ENCODE data around the gene ILDR2.

Gene ILDR2

DNA sequence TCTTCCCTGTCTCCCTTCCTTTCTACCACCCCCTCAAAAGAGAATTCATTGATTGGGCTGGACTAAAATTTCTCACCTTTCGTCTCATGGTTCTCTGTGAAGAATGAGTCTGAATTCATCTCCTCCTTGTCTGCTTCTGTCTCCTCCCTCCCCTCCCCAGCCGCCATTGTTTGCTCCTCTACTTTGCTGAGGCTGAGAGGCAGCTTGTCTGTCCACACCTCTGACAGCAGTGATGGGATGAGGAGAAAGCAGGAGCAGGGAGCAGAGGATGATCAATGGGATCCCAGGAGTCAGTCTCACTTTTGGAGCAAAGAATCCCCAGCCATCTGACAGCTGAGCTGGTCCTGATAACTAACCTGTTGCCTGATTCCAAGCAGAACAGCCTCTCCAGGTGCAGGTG, 2.5 kb downstream of the ILDR2 start:
- no peak for ATAC-seq
- no peak for TF ChIP-seq ESRRG (CRISPR knock-in tag; IDR thresholded peaks at IDR 0.05)
- TF ChIP-seq ZNF8 (CRISPR knock-in tag; IDR thresholded peaks at IDR 0.05): no peak
- TF ChIP-seq CREB5 (CRISPR knock-in tag; IDR thresholded peaks at IDR 0.05; ENCODE audit: low read depth): no peak
- no peak for TF ChIP-seq ARNTL (CRISPR knock-in tag; IDR thresholded peaks at IDR 0.05; ENCODE audit: borderline replicate concordance, low read depth)
- TF ChIP-seq BACH2 (CRISPR knock-in tag; IDR thresholded peaks at IDR 0.05; ENCODE audit: borderline replicate concordance): no peak
- TF ChIP-seq GLIS3 (CRISPR knock-in tag; IDR thresholded peaks at IDR 0.05): no peak
- TF ChIP-seq, protein P1, sequence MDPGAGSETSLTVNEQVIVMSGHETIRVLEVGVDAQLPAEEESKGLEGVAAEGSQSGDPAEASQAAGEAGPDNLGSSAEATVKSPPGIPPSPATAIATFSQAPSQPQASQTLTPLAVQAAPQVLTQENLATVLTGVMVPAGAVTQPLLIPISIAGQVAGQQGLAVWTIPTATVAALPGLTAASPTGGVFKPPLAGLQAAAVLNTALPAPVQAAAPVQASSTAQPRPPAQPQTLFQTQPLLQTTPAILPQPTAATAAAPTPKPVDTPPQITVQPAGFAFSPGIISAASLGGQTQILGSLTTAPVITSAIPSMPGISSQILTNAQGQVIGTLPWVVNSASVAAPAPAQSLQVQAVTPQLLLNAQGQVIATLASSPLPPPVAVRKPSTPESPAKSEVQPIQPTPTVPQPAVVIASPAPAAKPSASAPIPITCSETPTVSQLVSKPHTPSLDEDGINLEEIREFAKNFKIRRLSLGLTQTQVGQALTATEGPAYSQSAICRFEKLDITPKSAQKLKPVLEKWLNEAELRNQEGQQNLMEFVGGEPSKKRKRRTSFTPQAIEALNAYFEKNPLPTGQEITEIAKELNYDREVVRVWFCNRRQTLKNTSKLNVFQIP (CRISPR knock-in tag; IDR thresholded peaks at IDR 0.05; ENCODE audit: borderline replicate concordance, low read depth): no peak
- TF ChIP-seq ZC3H10 (CRISPR knock-in tag; IDR thresholded peaks at IDR 0.05): no peak
- no peak for TF ChIP-seq TOX (CRISPR knock-in tag; IDR thresholded peaks at IDR 0.05; ENCODE audit: borderline replicate concordance)
- no peak for TF ChIP-seq TCF4 (CRISPR knock-in tag; IDR thresholded peaks at IDR 0.05; ENCODE audit: borderline replicate concordance)
- TF ChIP-seq ZFP3 (CRISPR knock-in tag; IDR thresholded peaks at IDR 0.05): no peak
- no peak for TF ChIP-seq CSRNP3 (CRISPR knock-in tag; IDR thresholded peaks at IDR 0.05)
- TF ChIP-seq CSDC2 (CRISPR knock-in tag; IDR thresholded peaks at IDR 0.05): no peak
- no peak for TF ChIP-seq RARB (CRISPR knock-in tag; IDR thresholded peaks at IDR 0.05)
- no peak for TF ChIP-seq ZNF565 (CRISPR knock-in tag; conservative IDR thresholded peaks at IDR 0.05; ENCODE audit: low read depth)
- no peak for TF ChIP-seq SNAI2 (CRISPR knock-in tag; IDR thresholded peaks at IDR 0.05)
- TF ChIP-seq, protein P2, sequence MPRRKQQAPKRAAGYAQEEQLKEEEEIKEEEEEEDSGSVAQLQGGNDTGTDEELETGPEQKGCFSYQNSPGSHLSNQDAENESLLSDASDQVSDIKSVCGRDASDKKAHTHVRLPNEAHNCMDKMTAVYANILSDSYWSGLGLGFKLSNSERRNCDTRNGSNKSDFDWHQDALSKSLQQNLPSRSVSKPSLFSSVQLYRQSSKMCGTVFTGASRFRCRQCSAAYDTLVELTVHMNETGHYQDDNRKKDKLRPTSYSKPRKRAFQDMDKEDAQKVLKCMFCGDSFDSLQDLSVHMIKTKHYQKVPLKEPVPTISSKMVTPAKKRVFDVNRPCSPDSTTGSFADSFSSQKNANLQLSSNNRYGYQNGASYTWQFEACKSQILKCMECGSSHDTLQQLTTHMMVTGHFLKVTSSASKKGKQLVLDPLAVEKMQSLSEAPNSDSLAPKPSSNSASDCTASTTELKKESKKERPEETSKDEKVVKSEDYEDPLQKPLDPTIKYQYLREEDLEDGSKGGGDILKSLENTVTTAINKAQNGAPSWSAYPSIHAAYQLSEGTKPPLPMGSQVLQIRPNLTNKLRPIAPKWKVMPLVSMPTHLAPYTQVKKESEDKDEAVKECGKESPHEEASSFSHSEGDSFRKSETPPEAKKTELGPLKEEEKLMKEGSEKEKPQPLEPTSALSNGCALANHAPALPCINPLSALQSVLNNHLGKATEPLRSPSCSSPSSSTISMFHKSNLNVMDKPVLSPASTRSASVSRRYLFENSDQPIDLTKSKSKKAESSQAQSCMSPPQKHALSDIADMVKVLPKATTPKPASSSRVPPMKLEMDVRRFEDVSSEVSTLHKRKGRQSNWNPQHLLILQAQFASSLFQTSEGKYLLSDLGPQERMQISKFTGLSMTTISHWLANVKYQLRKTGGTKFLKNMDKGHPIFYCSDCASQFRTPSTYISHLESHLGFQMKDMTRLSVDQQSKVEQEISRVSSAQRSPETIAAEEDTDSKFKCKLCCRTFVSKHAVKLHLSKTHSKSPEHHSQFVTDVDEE (CRISPR knock-in tag; IDR thresholded peaks at IDR 0.05): no peak

DNA sequence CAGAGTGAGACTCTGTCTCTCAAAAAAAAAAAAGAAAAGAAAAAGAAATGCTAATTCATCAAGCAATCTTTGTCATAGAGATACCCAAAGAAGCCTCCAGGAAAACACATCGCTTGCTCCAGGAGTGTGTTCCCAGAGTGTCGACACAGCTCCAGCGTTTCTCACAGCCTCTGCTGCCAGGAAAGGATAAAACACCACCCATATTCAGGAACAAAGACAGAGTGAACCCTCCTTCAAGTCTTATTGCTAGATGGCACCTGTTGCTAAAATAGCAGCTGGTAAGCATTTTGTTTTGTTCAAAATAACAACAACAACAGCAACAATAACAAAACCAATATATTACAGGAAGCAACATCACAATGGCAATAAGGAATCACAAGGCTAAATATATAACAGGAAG, 3.1 kb downstream of the ILDR2 start:
- ATAC-seq: no peak
- TF ChIP-seq ZNF70 (CRISPR knock-in tag; IDR thresholded peaks at IDR 0.05) (no peak), ISL1 (CRISPR knock-in tag; IDR thresholded peaks at IDR 0.05) (no peak), ZC3H10 (CRISPR knock-in tag; IDR thresholded peaks at IDR 0.05) (no peak), CSDC2 (CRISPR knock-in tag; IDR thresholded peaks at IDR 0.05) (no peak), PPARA (CRISPR knock-in tag; IDR thresholded peaks at IDR 0.05; ENCODE audit: borderline replicate concordance) (no peak), ZNF565 (CRISPR knock-in tag; conservative IDR thresholded peaks at IDR 0.05; ENCODE audit: low read depth) (no peak)

GRCh38 chr1:166971252-166971651, 4.1 kb downstream of the ILDR2 start:
- no peak for TF ChIP-seq TCF4 (CRISPR knock-in tag; IDR thresholded peaks at IDR 0.05; ENCODE audit: borderline replicate concordance)
- TF ChIP-seq ESRRG (CRISPR knock-in tag; IDR thresholded peaks at IDR 0.05): no peak
- no peak for TF ChIP-seq CREB5 (CRISPR knock-in tag; IDR thresholded peaks at IDR 0.05; ENCODE audit: low read depth)
- TF ChIP-seq OSR1 (CRISPR knock-in tag; IDR thresholded peaks at IDR 0.05): no peak
- TF ChIP-seq CSRNP3 (CRISPR knock-in tag; IDR thresholded peaks at IDR 0.05): no peak
- TF ChIP-seq ARNTL (CRISPR knock-in tag; IDR thresholded peaks at IDR 0.05; ENCODE audit: borderline replicate concordance, low read depth): no peak
- TF ChIP-seq, protein P3, sequence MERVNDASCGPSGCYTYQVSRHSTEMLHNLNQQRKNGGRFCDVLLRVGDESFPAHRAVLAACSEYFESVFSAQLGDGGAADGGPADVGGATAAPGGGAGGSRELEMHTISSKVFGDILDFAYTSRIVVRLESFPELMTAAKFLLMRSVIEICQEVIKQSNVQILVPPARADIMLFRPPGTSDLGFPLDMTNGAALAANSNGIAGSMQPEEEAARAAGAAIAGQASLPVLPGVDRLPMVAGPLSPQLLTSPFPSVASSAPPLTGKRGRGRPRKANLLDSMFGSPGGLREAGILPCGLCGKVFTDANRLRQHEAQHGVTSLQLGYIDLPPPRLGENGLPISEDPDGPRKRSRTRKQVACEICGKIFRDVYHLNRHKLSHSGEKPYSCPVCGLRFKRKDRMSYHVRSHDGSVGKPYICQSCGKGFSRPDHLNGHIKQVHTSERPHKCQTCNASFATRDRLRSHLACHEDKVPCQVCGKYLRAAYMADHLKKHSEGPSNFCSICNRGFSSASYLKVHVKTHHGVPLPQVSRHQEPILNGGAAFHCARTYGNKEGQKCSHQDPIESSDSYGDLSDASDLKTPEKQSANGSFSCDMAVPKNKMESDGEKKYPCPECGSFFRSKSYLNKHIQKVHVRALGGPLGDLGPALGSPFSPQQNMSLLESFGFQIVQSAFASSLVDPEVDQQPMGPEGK (CRISPR knock-in tag; IDR thresholded peaks at IDR 0.05; ENCODE audit: borderline replicate concordance): no peak
- TF ChIP-seq, protein P1 (CRISPR knock-in tag; IDR thresholded peaks at IDR 0.05; ENCODE audit: borderline replicate concordance, low read depth): no peak
- TF ChIP-seq SNAI2 (CRISPR knock-in tag; IDR thresholded peaks at IDR 0.05): no peak
- no peak for TF ChIP-seq ZNF565 (CRISPR knock-in tag; conservative IDR thresholded peaks at IDR 0.05; ENCODE audit: low read depth)
- TF ChIP-seq BACH2 (CRISPR knock-in tag; IDR thresholded peaks at IDR 0.05; ENCODE audit: borderline replicate concordance): no peak
- no peak for TF ChIP-seq PPARA (CRISPR knock-in tag; IDR thresholded peaks at IDR 0.05; ENCODE audit: borderline replicate concordance)

More at GRCh38 chr1:166971252-166971651, 4.1 kb downstream of the ILDR2 start:
- ATAC-seq: no peak
